OCI-LY7 (cell line): ENCODE data around the gene ANKRD37. TPM values are rescaled to one million over a fixed set of nuclear protein-coding genes. Genes with fewer than 3 reads are reported as not detected.

Experiments
- BruUV-seq: library from RNA; stranded (reverse); fragments of 400-500 nt; replicated peaks from 2 replicates; lab custom pipeline; 2021; lab: Mats Ljungman, UMichigan
- CTCF ChIA-PET: fragments of 300-600 bp; sonication (Branson Sonifier 250); formaldehyde crosslinking; loops from one replicate; lab custom pipeline; 2022; ENCODE audit warnings: antibody characterized with exemption; ENCODE audit not compliant: unreplicated experiment; lab: Charles Lee
- POLR2A ChIA-PET: fragments of 300-600 bp; sonication (Branson Sonifier 250); formaldehyde crosslinking; loops from one replicate; lab custom pipeline; 2022; ENCODE audit warnings: antibody characterized with exemption; lab: Charles Lee
- DNase-seq: peaks from one replicate; pipeline ENCODE4 v3.0.0-alpha.2; 2015; ENCODE audit warnings: low spot score
- H2AFZ ChIP-seq: fragments of 200-600 bp; sonication (generic), shearing (Covaris generic); 2 replicates; pipeline ENCODE4 v1.6.1; 2014; ENCODE audit warnings: mild to moderate bottlenecking, antibody characterized with exemption, low read length, moderate library complexity
- H3K27ac ChIP-seq: fragments of 200-600 bp; sonication (generic); 2 replicates; pipeline ENCODE4 v1.5.1; 2014; ENCODE audit warnings: mixed run types, low read depth, mild to moderate bottlenecking, moderate library complexity, low read length, inconsistent platforms; ENCODE audit not compliant: poor library complexity, severe bottlenecking
- H3K36me3 ChIP-seq: fragments of 200-600 bp; sonication (generic); 2 replicates; pipeline ENCODE4 v1.6.1; 2014; ENCODE audit warnings: mild to moderate bottlenecking, antibody characterized with exemption, low read length, moderate library complexity, mixed read lengths; ENCODE audit not compliant: insufficient read depth
- H3K4me1 ChIP-seq: fragments of 200-600 bp; sonication (generic); 2 replicates; pipeline ENCODE4 v1.5.1; 2014; ENCODE audit warnings: mild to moderate bottlenecking, low read length; ENCODE audit not compliant: insufficient read depth, poor library complexity, severe bottlenecking
- H3K4me2 ChIP-seq: fragments of 200-600 bp; sonication (generic); 2 replicates; pipeline ENCODE4 v1.6.1; 2014; ENCODE audit warnings: mild to moderate bottlenecking, low read length
- H3K4me3 ChIP-seq: fragments of 200-600 bp; sonication (generic); 2 replicates; pipeline ENCODE4 v1.5.1; 2014; ENCODE audit warnings: mild to moderate bottlenecking, low read depth, low read length; ENCODE audit not compliant: poor library complexity, severe bottlenecking
- H3K79me2 ChIP-seq: fragments of 200-600 bp; sonication (generic); 2 replicates; pipeline ENCODE4 v1.6.1; 2016; ENCODE audit warnings: low read depth, mild to moderate bottlenecking, low read length, moderate library complexity, mixed read lengths; ENCODE audit not compliant: insufficient read depth
- H3K9me2 ChIP-seq: fragments of 200-600 bp; sonication (generic); 2 replicates; pipeline ENCODE4 v1.6.1; 2016; ENCODE audit warnings: mild to moderate bottlenecking, low read length, mixed read lengths; ENCODE audit not compliant: insufficient read depth
- H3K9me3 ChIP-seq: fragments of 200-600 bp; sonication (generic); 2 replicates; pipeline ENCODE4 v1.6.1; 2014; ENCODE audit warnings: mild to moderate bottlenecking, mixed run types, low read length, mixed read lengths
- H4K20me1 ChIP-seq: fragments of 200-600 bp; sonication (generic); 2 replicates; pipeline ENCODE4 v1.6.1; 2014; ENCODE audit warnings: mild to moderate bottlenecking, antibody characterized with exemption, low read length, moderate library complexity, mixed read lengths; ENCODE audit not compliant: insufficient read depth
- EZH2phosphoT487 ChIP-seq: fragments of 200-600 bp; sonication (generic); IDR thresholded peaks from 2 replicates; pipeline ENCODE4 v1.6.1; 2018; ENCODE audit warnings: low read depth, borderline replicate concordance, mild to moderate bottlenecking, mixed run types, antibody characterized with exemption, low read length, moderate library complexity, mixed read lengths
- intact Hi-C: fragments of 100-400 bp; cut with micrococcal nuclease; formaldehyde crosslinking; loops from one replicate; pipeline ENCODE4 v1.10.0; 2022; ENCODE audit not compliant: unreplicated experiment
- total RNA-seq, 2 experiments: library from RNA; depleted of rRNA in 1 of 2; stranded (reverse); fragments of >200 nt in 1 of 2; shearing (Covaris generic) in 1 of 2; gene quantifications; 2 replicates each; pipeline ENCODE4 v1.2.3, GENCODE V29; 2014 to 2022
- TF ChIP-seq, protein P1 (sequence below): fragments of 200-600 bp; sonication (generic); conservative IDR thresholded peaks from 2 replicates; pipeline ENCODE4 v1.5.1; 2014; ENCODE audit warnings: mild to moderate bottlenecking, antibody characterized with exemption, low read length, moderate library complexity, mixed read lengths

The ANKRD37 gene
- total RNA-seq, 2 experiments from 2014 or later: 3.8 to 14.1 TPM

DNA sequence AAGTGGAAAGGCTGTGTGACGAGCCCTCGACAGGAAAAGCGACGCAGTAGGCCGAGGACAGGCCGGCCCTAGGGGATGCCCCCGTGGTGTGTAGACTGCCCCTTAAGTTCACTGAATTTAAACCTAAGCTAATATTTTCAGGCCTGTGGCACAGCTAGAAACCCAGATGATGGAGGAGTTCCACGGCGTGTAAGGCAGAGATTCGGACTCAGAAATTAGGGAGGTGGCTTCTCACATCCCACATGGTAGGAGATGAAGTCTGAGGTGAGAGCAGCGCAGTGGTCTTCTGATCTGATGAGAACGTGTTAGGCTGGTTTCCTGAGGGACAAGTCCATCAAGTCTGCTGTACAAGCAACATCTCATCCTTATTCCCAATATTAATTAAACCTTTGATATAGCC lies 8.7 kb upstream of the ANKRD37 start:
- Histone ChIP-seq H3K4me2 (no peak overlapping the region), H3K79me2 (no peaks in the 10 kb centered on the region), H3K36me3 (no peaks in the 10 kb centered on the region; the same call in 1 of the 2 replicates), H3K27ac (no peak overlapping the region), H2AFZ (no peak overlapping the region), H4K20me1 (no peaks in the 10 kb centered on the region), H3K9me3 (no peaks in the 10 kb centered on the region), H3K4me3 (no peak overlapping the region), H3K9me2 (no peaks in the 10 kb centered on the region), H3K4me1 (peaks cover 7% of the 10 kb centered on the region)
- no TSS peak for BruUV-seq
- intact Hi-C loops: no loop called here
- CTCF ChIA-PET: no interaction called here
- no peak for DNase-seq
- POLR2A ChIA-PET: interaction anchor here (0.6 kb wide), 1 partner anchor 1690 kb away, joined by 3 read pairs; no protein-coding TSS in a partner anchor
- no peak for TF ChIP-seq EZH2phosphoT487
- TF ChIP-seq, protein P1, sequence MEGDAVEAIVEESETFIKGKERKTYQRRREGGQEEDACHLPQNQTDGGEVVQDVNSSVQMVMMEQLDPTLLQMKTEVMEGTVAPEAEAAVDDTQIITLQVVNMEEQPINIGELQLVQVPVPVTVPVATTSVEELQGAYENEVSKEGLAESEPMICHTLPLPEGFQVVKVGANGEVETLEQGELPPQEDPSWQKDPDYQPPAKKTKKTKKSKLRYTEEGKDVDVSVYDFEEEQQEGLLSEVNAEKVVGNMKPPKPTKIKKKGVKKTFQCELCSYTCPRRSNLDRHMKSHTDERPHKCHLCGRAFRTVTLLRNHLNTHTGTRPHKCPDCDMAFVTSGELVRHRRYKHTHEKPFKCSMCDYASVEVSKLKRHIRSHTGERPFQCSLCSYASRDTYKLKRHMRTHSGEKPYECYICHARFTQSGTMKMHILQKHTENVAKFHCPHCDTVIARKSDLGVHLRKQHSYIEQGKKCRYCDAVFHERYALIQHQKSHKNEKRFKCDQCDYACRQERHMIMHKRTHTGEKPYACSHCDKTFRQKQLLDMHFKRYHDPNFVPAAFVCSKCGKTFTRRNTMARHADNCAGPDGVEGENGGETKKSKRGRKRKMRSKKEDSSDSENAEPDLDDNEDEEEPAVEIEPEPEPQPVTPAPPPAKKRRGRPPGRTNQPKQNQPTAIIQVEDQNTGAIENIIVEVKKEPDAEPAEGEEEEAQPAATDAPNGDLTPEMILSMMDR: no peak

- Histone ChIP-seq H3K4me3 (no peak overlapping the region), H3K27ac (no peak overlapping the region), H3K9me3 (no peaks in the 10 kb centered on the region), H3K36me3 (no peaks in the 10 kb centered on the region), H2AFZ (no peak overlapping the region), H3K9me2 (no peaks in the 10 kb centered on the region), H3K4me1 (peaks cover 27% of the 10 kb centered on the region), H4K20me1 (no peaks in the 10 kb centered on the region), H3K79me2 (peaks cover 6% of the 10 kb centered on the region; the same call in 1 of the 2 replicates), H3K4me2 (no peak overlapping the region)
- ChIA-PET POLR2A (interaction anchor here (1.0 kb wide), 1 partner anchor 14 kb away, joined by 3 read pairs; no protein-coding TSS in a partner anchor), CTCF (no interaction called here)
- intact Hi-C loops: loop anchor here (10.0 kb wide), 1 partner anchor 576 kb away; no protein-coding TSS in a partner anchor
- DNase-seq: no peak
- TF ChIP-seq, protein P1: no peak
- no peak for TF ChIP-seq EZH2phosphoT487
- no TSS peak for BruUV-seq
Observed at GRCh38 chr4:185390941-185391340, 5.7 kb upstream of the ANKRD37 start.

GRCh38 chr4:185392156-185392555 lies 4.5 kb upstream of the ANKRD37 start:
- no TSS peak for BruUV-seq
- Histone ChIP-seq H3K4me1 (peaks cover 32% of the 10 kb centered on the region), H3K9me2 (no peaks in the 10 kb centered on the region), H3K27ac (no peak overlapping the region), H3K4me2 (no peak overlapping the region), H3K4me3 (no peak overlapping the region), H3K9me3 (no peaks in the 10 kb centered on the region), H3K36me3 (no peaks in the 10 kb centered on the region), H2AFZ (no peak overlapping the region), H4K20me1 (no peaks in the 10 kb centered on the region), H3K79me2 (peaks cover 6% of the 10 kb centered on the region; the same call in 1 of the 2 replicates)
- POLR2A ChIA-PET: no interaction called here
- TF ChIP-seq, protein P1: no peak
- no peak for TF ChIP-seq EZH2phosphoT487
- no peak for DNase-seq
- CTCF ChIA-PET: no interaction called here
- intact Hi-C loops: loop anchor here (10.0 kb wide), 1 partner anchor 577 kb away; no protein-coding TSS in a partner anchor
